ENCODE measurements around the gene CLK2. TPM values are rescaled to one million over a fixed set of nuclear protein-coding genes. Genes with fewer than 3 reads are reported as not detected.

CLK2 gene
- total RNA-seq = 30.5 and 32.0 TPM in 2 replicates

DNA sequence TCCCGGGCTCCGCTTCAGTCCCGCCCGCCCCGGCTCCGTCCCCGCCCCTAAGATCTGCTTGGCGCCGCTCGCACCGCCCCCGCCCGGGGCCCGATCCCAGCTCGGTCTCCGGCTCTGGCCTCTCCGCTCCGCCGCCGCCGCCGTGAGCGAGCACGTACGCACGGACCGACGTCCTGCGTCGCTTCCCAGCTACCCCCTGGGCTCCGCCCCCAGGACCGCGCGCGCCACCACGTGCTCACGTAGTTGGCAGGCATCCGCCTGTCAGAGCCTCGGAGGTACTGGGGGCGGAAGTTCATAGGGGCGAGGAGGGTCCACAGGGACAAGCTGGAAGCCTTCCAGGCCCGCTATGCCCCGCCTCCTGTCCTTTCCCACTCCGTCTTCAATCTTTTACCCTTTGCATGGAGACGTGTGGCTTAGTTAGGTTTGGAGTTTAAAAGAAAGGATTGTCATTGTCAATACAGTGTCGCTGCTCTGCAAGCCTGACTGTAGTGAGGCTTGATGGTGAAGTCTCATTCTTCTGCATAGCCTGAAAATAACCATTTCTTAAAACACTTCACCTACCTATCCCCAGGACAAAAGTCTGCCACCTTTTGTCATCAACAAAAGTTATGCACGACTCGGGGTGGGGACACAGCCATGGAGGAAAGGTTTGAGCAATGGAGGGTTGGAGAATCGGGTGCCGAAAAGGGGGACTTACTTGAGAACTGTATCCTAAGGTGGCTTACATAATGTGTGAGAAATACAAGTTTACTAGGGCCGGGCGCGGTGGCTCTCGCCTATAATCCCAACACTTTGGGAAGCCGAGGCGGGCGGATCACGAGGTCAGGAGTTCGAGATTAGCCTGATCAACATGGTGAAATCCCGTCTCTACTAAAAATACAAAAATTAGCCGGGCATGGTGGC is at the start of gene CLK2:
TSS of gene CLK2 (minus strand) at position 162 of the 903 bp plus-strand sequence. CDS start 2,527 bp downstream, outside the sequence.

DNA sequence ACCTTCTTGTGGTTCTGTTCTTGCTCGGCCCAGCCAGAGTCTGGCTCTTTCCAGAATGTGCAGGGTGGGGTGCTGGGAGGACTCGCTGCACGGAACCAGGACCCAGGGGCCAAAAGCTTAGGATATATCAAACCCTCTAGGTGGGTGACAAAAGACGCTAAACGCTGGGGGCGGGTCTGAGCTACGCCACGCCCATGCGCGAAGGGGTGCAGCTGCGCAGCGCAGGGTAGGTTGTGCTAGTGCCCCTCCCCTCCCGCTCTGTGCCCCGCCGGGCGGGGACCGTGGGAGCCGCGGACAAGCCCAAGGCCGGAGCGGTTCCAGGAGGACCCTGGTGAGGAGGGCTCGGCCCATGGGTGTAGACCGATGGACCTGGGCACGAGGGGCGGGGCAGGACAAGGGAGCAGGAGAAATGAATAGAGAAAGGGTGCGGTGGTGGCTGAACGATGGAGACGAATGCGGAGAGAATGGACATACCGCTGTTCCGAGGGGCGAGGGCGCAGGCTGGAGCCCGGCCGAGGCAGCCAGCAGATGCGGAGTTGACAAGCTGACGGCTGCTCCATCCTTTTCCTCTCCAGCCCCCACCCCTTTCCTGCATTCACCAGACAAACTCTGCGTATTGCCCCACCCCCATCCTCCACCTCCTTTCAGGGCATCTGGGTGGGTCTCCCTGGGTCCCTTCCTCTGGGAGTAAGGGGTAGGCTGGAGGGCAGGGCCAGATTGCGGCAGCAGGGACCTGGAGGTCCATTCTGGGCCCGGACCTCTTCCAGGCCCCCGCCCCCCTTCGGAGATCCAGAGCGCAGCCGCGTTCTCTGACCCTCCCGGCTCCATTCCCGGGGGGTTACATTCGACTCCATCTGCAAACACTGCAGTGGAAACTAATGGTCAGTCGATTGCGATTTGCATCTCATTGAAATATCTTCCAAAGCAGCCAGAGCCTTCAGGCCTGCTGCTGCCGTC is 47.6 kb upstream of the CLK2 start, which contains the start of gene RUSC1:
TSS of gene RUSC1 (plus strand) at position 234 of the 957 bp plus-strand sequence. CDS start 880 bp downstream, outside the sequence.

GRCh38 chr1:155308493-155309422 is 35.5 kb upstream of the CLK2 start, which contains the start of gene FDPS:
Gene FDPS, plus strand, starts transcription at chr1:155308866. Its CDS starts 924 bp downstream, at chr1:155309790.

GRCh38 chr1:155301342-155301841 is 28.1 kb upstream of the CLK2 start, which contains the start of gene PKLR:
Gene PKLR, minus strand, starts transcription at chr1:155301438. Its CDS starts 43 bp downstream, at chr1:155301395.

DNA sequence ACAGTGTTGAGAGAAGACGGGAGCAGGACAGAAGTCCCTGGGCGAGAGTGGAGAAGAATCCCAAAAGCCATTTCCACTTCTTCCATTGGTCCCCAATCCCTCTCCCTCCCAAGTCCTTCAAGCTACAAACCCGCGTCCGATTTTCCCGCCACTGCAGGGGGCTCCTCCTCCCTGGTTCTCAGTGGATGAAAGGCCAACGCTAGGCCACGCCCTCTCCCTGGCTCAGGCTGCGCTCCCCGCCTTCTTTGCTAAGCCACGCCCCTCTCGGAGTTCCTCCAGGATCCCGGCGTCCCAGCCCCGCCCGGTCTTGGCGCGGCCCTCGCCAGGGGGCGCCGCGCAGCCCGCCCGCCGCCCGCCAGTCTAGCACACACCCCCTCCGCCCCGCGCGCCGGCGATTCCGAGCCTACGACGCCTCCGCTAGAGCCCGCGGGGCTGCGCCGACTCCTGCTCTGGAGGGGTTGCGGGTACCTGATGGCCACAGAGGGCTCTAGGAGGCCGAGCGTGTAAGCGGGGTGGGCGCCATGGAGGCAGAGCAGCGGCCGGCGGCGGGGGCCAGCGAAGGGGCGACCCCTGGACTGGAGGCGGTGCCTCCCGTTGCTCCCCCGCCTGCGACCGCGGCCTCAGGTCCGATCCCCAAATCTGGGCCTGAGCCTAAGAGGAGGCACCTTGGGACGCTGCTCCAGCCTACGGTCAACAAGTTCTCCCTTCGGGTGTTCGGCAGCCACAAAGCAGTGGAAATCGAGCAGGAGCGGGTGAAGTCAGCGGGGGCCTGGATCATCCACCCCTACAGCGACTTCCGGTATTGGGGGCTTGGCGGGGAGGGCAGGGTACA is 4.0 kb upstream of the CLK2 start, which contains the start of gene HCN3:
TSS of gene HCN3 (plus strand) at position 394 of the 832 bp plus-strand sequence. CDS start at position 522, 128 bp downstream.

GRCh38 chr1:155261852-155262673 is 11.2 kb downstream of the CLK2 start, which contains the start of gene SCAMP3:
Gene SCAMP3, minus strand, starts transcription at chr1:155262360. Its CDS starts 209 bp downstream, at chr1:155262151.

DNA sequence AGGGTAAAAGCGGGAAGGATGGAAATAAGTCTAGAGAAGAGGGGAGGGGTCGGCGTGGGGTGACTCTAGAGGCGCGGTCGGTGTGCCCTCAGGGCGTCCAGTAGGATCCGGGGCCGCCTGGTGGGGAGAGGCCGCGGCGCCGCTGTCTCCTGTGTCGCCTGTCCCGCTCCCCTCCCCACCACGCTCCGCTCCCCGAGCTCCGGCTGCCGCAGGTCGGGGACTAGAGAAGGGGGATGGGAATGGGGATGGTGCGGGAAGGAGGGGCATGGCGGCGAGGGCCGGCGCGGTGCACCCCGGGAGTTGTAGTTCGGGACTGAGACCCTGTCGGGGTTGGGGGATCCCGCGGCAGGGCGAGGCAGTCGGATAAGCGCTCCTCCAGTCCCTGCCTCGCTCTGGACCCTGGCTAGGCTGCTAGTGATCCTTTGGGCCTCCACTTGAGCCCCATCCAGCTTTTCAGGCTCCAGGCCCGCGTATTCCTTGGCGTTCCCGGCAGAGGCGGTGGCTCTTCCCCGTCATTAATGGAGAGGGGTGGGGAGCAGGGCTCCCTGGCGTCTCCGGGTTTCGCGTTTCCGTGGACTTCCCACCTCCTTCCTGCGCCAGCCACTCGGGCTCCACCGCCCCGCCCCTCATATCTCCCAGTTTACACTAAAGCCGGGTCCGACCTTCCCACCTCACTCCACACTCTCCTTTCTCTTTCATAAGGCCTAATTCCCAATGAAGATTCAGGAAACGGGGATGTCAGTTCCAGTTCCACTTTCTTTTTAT is 17.9 kb downstream of the CLK2 start, which contains the start of gene ENTREP3:
TSS of gene ENTREP3 (minus strand) at position 241 of the 765 bp plus-strand sequence. CDS start 606 bp downstream, outside the sequence.

Other genes starting within 250 kb of the CLK2 start
- gene DCST2, start 239.7 kb downstream of the CLK2 start, total RNA-seq = 0.11 TPM in 1 of 2 replicates, not detected in the other
- gene DCST1, start 239.7 kb downstream of the CLK2 start, total RNA-seq = not detected in 2 replicates
- 56.7 and 69.5 TPM in 2 replicates for gene ADAM15, start 222.2 kb downstream of the CLK2 start, total RNA-seq
- gene EFNA4, start 209.8 kb downstream of the CLK2 start, total RNA-seq = 1.7 and 2.9 TPM in 2 replicates
- 0.22 and 0.50 TPM in 2 replicates for gene EFNA3, start 194.7 kb downstream of the CLK2 start, total RNA-seq
- 0.22 and 0.75 TPM in 2 replicates for gene EFNA1, start 145.6 kb downstream of the CLK2 start, total RNA-seq
- gene SLC50A1, start 137.7 kb downstream of the CLK2 start, total RNA-seq = 19.7 and 37.7 TPM in 2 replicates
- gene DPM3, start 133.0 kb downstream of the CLK2 start, total RNA-seq = 34.1 and 42.9 TPM in 2 replicates
- gene KRTCAP2, start 100.2 kb downstream of the CLK2 start, total RNA-seq = 77.0 and 88.1 TPM in 2 replicates
- gene TRIM46, start 99.7 kb downstream of the CLK2 start, total RNA-seq = 3.9 and 4.9 TPM in 2 replicates
- gene THBS3, start 65.6 kb downstream of the CLK2 start, total RNA-seq = 28.8 and 46.6 TPM in 2 replicates
- gene MTX1, start 64.8 kb downstream of the CLK2 start, total RNA-seq = 40.0 and 50.5 TPM in 2 replicates
- 7.6 and 9.6 TPM in 2 replicates for gene ENTREP3, start 18.0 kb downstream of the CLK2 start, total RNA-seq
- gene SCAMP3, start 11.1 kb downstream of the CLK2 start, total RNA-seq = 31.7 and 43.9 TPM in 2 replicates
- gene HCN3, start 4.0 kb upstream of the CLK2 start, total RNA-seq = 0.89 and 1.4 TPM in 2 replicates
- gene PKLR, start 27.9 kb upstream of the CLK2 start, total RNA-seq = not detected in 2 replicates
- 445 and 647 TPM in 2 replicates for gene FDPS, start 35.4 kb upstream of the CLK2 start, total RNA-seq
- 13.0 and 13.3 TPM in 2 replicates for gene RUSC1, start 47.4 kb upstream of the CLK2 start, total RNA-seq